ENCODE measurements around the gene TMEM244. TPM values are rescaled to one million over a fixed set of nuclear protein-coding genes. Genes with fewer than 3 reads are reported as not detected.

Gene TMEM244
- total and polyA plus RNA-seq, 2 donors (not counting 3 experiments of a cell fraction or from before 2014, with no cell fraction given): not detected

DNA sequence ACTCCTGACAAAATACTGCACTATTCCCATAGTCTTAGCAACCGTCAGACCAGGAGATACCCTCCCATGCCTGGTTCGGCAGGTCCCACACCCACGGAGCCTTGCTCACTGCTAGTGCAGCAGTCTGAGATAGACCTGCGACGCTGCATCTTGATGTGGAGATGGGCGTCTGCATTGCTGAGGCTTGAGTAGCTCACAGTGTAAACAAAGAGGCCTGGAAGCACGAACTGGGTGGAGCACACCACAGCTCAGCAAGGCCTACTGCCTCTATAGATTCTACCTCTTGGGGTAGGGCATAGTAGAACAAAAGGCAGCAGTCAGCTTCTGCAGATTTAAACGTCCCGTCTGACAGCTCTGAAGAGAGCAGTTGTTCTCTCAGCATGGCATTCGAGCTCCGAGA, 25.4 kb downstream of the TMEM244 start:
- Histone ChIP-seq H3K9me1 (replicated peaks; ENCODE audit: control insufficient read depth, extremely low read depth, insufficient read depth, low read length) (no peaks in the 10 kb centered on the region), H3K36me3 (ENCODE audit: control insufficient read depth in 2 of 2, extremely low read depth in 1 of 2, insufficient read depth in 2 of 2, low read length in 2 of 2) (no peaks in the 10 kb centered on the region), H3K79me2 (ENCODE audit: control insufficient read depth, insufficient read depth, low read length) (no peaks in the 10 kb centered on the region), H3K27ac (ENCODE audit: insufficient read depth, low read depth, low read length) (no peak overlapping the region), H4K20me1 (replicated peaks; ENCODE audit: control insufficient read depth, extremely low read depth, insufficient read depth, low read length) (no peaks in the 10 kb centered on the region), H2AFZ (ENCODE audit: low read depth, low read length) (no peak overlapping the region), H3K9ac (replicated peaks; ENCODE audit: extremely low read depth, insufficient read depth, low read length) (no peak overlapping the region), H3K4me1 (ENCODE audit: control insufficient read depth, extremely low read depth, insufficient read depth, low read length) (no peaks in the 10 kb centered on the region), H3K9me3 (replicated peaks; ENCODE audit: control insufficient read depth, insufficient read depth, low read length) (no peaks in the 10 kb centered on the region), H3K4me2 (ENCODE audit: insufficient read depth, low read length) (no peak overlapping the region), H3K4me3 (replicated peaks in 1 of 3; ENCODE audit: insufficient read depth in 1 of 3, low read depth in 1 of 3, low read length in 3 of 3) (no peak overlapping the region), H3K27me3 (ENCODE audit: control insufficient read depth in 2 of 2, insufficient read depth in 2 of 2, low read length in 2 of 2) (peaks cover 2 to 3% of the 10 kb centered on the region in 2 experiments)
- ChIA-PET POLR2A (no interaction called here), CTCF (no interaction called here)
- FAIRE-seq (no peak), DNase-seq (ENCODE audit: low read depth, low spot score) (no peak)
- intact Hi-C loops (cut with micrococcal nuclease): no loop called here
- dilution Hi-C loops (cut with MboI; ENCODE audit: extremely low pct_ligation_motif_present, low sequenced_read_pairs): no loop called here
- TF ChIP-seq FOS (IDR thresholded peaks at IDR 0.05; ENCODE audit: borderline replicate concordance, insufficient read depth, low read length): no peak
- no peak for TF ChIP-seq POLR2AphosphoS5 (IDR thresholded peaks at IDR 0.05; ENCODE audit: insufficient read depth, low read depth, low read length)
- no peak for TF ChIP-seq JUN (IDR thresholded peaks at IDR 0.05; ENCODE audit: borderline replicate concordance, insufficient read depth, insufficient read length, low read depth)
- TF ChIP-seq, protein P1, sequence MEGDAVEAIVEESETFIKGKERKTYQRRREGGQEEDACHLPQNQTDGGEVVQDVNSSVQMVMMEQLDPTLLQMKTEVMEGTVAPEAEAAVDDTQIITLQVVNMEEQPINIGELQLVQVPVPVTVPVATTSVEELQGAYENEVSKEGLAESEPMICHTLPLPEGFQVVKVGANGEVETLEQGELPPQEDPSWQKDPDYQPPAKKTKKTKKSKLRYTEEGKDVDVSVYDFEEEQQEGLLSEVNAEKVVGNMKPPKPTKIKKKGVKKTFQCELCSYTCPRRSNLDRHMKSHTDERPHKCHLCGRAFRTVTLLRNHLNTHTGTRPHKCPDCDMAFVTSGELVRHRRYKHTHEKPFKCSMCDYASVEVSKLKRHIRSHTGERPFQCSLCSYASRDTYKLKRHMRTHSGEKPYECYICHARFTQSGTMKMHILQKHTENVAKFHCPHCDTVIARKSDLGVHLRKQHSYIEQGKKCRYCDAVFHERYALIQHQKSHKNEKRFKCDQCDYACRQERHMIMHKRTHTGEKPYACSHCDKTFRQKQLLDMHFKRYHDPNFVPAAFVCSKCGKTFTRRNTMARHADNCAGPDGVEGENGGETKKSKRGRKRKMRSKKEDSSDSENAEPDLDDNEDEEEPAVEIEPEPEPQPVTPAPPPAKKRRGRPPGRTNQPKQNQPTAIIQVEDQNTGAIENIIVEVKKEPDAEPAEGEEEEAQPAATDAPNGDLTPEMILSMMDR (IDR thresholded peaks at IDR 0.05; ENCODE audit: extremely low read depth in 1 of 2, insufficient read depth in 1 of 2, low read depth in 1 of 2, low read length in 2 of 2): no peak
- TF ChIP-seq GATA2 (IDR thresholded peaks at IDR 0.05; ENCODE audit: insufficient read depth, insufficient read length, low read depth, low read length): no peak
- TF ChIP-seq POLR2A (IDR thresholded peaks at IDR 0.05; ENCODE audit: low read depth, low read length): no peak
- TF ChIP-seq, protein P2, sequence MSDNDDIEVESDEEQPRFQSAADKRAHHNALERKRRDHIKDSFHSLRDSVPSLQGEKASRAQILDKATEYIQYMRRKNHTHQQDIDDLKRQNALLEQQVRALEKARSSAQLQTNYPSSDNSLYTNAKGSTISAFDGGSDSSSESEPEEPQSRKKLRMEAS (IDR thresholded peaks at IDR 0.05; ENCODE audit: insufficient read depth, insufficient read length): no peak
- TF ChIP-seq EZH2 (IDR thresholded peaks at IDR 0.05; ENCODE audit: borderline replicate concordance, low read depth, low read length, severe bottlenecking): no peak
- no peak for TF ChIP-seq MYC (IDR thresholded peaks at IDR 0.05; ENCODE audit: low read depth, low read length)
- no TSS peak for BruUV-seq (replicated peaks)

Measured in endothelial cell of umbilical vein (primary cell).